ENCODE results near the gene OPA3.

The OPA3 gene

DNA sequence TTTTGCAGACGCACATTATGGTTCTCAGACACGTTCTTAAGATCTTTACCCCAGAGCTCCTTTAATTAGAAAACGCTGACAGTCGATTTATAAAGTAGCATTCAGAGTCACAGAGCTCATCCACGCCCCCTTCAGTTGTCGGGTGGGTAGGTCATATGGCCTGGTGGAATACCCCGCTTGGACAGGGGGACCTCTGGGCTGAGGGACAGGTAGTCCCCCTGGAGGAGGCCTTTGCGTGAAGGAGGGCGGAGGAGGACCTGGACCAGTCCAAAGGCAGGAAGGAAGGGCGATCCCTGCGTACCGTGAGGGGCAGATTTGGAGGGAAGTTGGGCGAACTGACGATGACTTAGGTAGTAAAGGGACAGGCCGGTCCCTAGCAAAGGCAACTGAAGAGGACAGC lies 56.9 kb downstream of the OPA3 start:
- no peak overlapping the region for H3K27ac ChIP-seq (replicated peaks)
- TF ChIP-seq, protein P1, sequence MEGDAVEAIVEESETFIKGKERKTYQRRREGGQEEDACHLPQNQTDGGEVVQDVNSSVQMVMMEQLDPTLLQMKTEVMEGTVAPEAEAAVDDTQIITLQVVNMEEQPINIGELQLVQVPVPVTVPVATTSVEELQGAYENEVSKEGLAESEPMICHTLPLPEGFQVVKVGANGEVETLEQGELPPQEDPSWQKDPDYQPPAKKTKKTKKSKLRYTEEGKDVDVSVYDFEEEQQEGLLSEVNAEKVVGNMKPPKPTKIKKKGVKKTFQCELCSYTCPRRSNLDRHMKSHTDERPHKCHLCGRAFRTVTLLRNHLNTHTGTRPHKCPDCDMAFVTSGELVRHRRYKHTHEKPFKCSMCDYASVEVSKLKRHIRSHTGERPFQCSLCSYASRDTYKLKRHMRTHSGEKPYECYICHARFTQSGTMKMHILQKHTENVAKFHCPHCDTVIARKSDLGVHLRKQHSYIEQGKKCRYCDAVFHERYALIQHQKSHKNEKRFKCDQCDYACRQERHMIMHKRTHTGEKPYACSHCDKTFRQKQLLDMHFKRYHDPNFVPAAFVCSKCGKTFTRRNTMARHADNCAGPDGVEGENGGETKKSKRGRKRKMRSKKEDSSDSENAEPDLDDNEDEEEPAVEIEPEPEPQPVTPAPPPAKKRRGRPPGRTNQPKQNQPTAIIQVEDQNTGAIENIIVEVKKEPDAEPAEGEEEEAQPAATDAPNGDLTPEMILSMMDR (IDR thresholded peaks at IDR 0.05; ENCODE audit: insufficient read depth, low read length) = no peak
- TF ChIP-seq SPI1 (IDR thresholded peaks at IDR 0.05; ENCODE audit: borderline replicate concordance, low read depth) (no peak), GABPA (IDR thresholded peaks at IDR 0.05; ENCODE audit: low read depth) (no peak), POLR2AphosphoS5 (IDR thresholded peaks at IDR 0.05; ENCODE audit: low read depth) (no peak; the same call in 1 of the 2 replicates)
- TF ChIP-seq, protein P2, sequence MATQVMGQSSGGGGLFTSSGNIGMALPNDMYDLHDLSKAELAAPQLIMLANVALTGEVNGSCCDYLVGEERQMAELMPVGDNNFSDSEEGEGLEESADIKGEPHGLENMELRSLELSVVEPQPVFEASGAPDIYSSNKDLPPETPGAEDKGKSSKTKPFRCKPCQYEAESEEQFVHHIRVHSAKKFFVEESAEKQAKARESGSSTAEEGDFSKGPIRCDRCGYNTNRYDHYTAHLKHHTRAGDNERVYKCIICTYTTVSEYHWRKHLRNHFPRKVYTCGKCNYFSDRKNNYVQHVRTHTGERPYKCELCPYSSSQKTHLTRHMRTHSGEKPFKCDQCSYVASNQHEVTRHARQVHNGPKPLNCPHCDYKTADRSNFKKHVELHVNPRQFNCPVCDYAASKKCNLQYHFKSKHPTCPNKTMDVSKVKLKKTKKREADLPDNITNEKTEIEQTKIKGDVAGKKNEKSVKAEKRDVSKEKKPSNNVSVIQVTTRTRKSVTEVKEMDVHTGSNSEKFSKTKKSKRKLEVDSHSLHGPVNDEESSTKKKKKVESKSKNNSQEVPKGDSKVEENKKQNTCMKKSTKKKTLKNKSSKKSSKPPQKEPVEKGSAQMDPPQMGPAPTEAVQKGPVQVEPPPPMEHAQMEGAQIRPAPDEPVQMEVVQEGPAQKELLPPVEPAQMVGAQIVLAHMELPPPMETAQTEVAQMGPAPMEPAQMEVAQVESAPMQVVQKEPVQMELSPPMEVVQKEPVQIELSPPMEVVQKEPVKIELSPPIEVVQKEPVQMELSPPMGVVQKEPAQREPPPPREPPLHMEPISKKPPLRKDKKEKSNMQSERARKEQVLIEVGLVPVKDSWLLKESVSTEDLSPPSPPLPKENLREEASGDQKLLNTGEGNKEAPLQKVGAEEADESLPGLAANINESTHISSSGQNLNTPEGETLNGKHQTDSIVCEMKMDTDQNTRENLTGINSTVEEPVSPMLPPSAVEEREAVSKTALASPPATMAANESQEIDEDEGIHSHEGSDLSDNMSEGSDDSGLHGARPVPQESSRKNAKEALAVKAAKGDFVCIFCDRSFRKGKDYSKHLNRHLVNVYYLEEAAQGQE (IDR thresholded peaks at IDR 0.05; ENCODE audit: insufficient replicate concordance, low read depth) = no peak
- no peak for DNase-seq (ENCODE audit: low read depth in 1 of 2, low spot score in 1 of 2)
- no peaks in the 10 kb centered on the region for H3K27me3 ChIP-seq (ENCODE audit: insufficient read depth, poor library complexity, severe bottlenecking)
- no peak overlapping the region for H3K4me3 ChIP-seq (replicated peaks; ENCODE audit: insufficient read depth, low read length)

DNA sequence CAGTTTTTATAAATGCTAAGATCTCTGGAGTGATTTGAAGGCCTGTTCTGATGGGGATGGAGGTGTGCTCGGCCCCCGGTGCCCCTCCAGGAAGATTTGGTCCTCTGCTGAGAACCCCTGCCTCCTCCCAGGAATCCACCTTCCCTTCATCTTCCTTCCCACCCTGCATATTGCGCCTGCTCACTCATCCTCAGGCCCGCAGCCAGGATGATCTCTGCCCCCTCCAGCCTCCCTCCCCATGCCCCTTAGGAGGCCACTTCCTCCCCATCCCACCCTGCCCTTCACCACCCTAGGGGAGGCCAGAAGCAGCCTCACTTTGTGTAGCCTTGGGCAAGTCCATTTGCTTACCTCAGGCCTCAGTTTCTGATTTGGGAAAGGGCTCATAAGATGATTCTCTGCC lies 57.6 kb downstream of the OPA3 start:
- TF ChIP-seq GABPA (IDR thresholded peaks at IDR 0.05; ENCODE audit: low read depth) = no peak
- TF ChIP-seq, protein P2 (IDR thresholded peaks at IDR 0.05; ENCODE audit: insufficient replicate concordance, low read depth) = no peak
- no peak for TF ChIP-seq SPI1 (IDR thresholded peaks at IDR 0.05; ENCODE audit: borderline replicate concordance, low read depth)
- no peak for TF ChIP-seq POLR2AphosphoS5 (IDR thresholded peaks at IDR 0.05; ENCODE audit: low read depth)
- TF ChIP-seq, protein P1 (IDR thresholded peaks at IDR 0.05; ENCODE audit: insufficient read depth, low read length) = no peak
- Histone ChIP-seq H3K27me3 (ENCODE audit: insufficient read depth, poor library complexity, severe bottlenecking) (no peaks in the 10 kb centered on the region), H3K27ac (replicated peaks) (no peak overlapping the region), H3K4me3 (replicated peaks; ENCODE audit: insufficient read depth, low read length) (no peak overlapping the region)
- no peak for DNase-seq (ENCODE audit: low read depth in 1 of 2, low spot score in 1 of 2)

DNA sequence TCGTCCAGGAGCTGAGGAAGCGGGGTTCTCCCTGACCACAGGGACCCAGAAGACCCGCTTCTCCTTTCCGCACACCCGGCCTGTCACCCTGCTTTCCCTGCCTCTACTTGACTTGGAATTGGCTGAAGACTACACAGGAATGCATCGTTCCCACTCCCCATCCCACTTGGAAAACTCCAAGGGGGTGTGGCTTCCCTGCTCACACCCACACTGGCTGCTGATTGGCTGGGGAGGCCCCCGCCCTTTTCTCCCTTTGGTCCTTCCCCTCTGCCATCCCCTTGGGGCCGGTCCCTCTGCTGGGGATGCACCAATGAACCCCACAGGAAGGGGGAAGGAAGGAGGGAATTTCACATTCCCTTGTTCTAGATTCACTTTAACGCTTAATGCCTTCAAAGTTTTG lies 58.5 kb downstream of the OPA3 start:
- Histone ChIP-seq H3K27me3 (ENCODE audit: insufficient read depth, poor library complexity, severe bottlenecking) (no peaks in the 10 kb centered on the region), H3K4me3 (replicated peaks; ENCODE audit: insufficient read depth, low read length) (no peak overlapping the region), H3K27ac (replicated peaks) (no peak overlapping the region)
- TF ChIP-seq GABPA (IDR thresholded peaks at IDR 0.05; ENCODE audit: low read depth) = no peak
- TF ChIP-seq POLR2AphosphoS5 (IDR thresholded peaks at IDR 0.05; ENCODE audit: low read depth) = no peak
- TF ChIP-seq, protein P2 (IDR thresholded peaks at IDR 0.05; ENCODE audit: insufficient replicate concordance, low read depth) = no peak
- no peak for TF ChIP-seq SPI1 (IDR thresholded peaks at IDR 0.05; ENCODE audit: borderline replicate concordance, low read depth)
- TF ChIP-seq, protein P1 (IDR thresholded peaks at IDR 0.05; ENCODE audit: insufficient read depth, low read length) = no peak
- no peak for DNase-seq (ENCODE audit: low read depth in 1 of 2, low spot score in 1 of 2)

Data from HL-60 (cell line).